Measurements from ENCODE around the gene MLN. TPM values are rescaled to one million over a fixed set of nuclear protein-coding genes. Genes with fewer than 3 reads are reported as not detected.

Gene MLN
- total and polyA plus RNA-seq, 10 donors = not detected

DNA sequence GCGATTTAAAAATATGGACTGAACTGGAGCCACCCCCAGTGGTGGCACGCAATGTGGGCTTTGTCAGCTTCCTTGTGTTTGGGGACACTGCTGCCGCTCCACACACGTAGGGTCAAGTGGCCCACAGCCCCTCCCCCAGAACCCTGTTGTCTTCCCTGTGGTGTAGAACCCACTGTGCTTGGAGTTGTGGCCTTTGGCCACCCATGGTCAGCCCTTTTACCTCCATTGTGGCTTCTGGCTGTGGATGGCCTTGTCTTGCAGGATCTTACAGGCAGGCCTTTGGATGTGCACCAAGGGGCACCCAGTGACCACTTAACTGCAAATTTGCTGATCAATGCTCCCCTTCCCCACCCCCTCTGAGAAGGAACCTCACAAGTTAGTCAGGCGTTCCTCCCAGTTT is 12.9 kb downstream of the MLN start:
- H3K27ac ChIP-seq = no peak overlapping the region
- H3K4me3 ChIP-seq = no peak overlapping the region
- H3K9me3 ChIP-seq = no peaks in the 10 kb centered on the region
- H3K4me1 ChIP-seq = peaks cover 22 to 36% (median 27%) of the 10 kb centered on the region in 6 donors
- no peaks in the 10 kb centered on the region for H3K27me3 ChIP-seq (replicated peaks in 1 of 7)
- TF ChIP-seq POLR2A (IDR thresholded peaks at IDR 0.05) (no peak), POLR2AphosphoS5 (IDR thresholded peaks at IDR 0.05) (no peak)
- TF ChIP-seq, protein P1, sequence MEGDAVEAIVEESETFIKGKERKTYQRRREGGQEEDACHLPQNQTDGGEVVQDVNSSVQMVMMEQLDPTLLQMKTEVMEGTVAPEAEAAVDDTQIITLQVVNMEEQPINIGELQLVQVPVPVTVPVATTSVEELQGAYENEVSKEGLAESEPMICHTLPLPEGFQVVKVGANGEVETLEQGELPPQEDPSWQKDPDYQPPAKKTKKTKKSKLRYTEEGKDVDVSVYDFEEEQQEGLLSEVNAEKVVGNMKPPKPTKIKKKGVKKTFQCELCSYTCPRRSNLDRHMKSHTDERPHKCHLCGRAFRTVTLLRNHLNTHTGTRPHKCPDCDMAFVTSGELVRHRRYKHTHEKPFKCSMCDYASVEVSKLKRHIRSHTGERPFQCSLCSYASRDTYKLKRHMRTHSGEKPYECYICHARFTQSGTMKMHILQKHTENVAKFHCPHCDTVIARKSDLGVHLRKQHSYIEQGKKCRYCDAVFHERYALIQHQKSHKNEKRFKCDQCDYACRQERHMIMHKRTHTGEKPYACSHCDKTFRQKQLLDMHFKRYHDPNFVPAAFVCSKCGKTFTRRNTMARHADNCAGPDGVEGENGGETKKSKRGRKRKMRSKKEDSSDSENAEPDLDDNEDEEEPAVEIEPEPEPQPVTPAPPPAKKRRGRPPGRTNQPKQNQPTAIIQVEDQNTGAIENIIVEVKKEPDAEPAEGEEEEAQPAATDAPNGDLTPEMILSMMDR (IDR thresholded peaks at IDR 0.05 in 8 of 11, conservative IDR thresholded peaks at IDR 0.05 in 3 of 11) = no peak
- intact Hi-C loops (cut with DNase I; ENCODE audit: low total_unique reads) = no loop called here
- no peak for DNase-seq
- H3K36me3 ChIP-seq = peaks cover 0 to 13% (median 0%) of the 10 kb centered on the region in 6 donors
- WGBS, 5 donors = 93 to 96% (median 93%) methylated on average over 5 of the region's 5 CpGs

DNA sequence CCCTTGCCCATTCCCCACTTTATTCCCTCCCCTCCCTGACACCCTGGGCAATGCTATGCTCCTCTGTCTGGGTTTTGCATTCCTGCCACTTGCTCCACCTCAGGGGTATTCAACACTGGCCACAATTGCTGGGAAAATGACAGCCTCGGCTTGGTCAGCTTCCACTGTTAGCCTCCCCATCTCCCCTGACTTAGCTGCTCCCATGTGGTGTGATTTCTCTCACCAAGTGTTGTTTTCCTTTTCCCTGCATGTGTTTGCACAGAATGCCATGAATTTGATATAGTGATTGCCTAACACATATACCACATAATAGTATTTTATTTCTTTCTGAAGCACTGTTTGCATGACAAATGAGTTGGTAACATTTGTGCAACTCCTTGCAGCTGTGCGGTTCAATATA is 13.4 kb downstream of the MLN start:
- H3K4me1 ChIP-seq = peaks cover 27 to 42% (median 33%) of the 10 kb centered on the region in 6 donors
- no peak overlapping the region for H3K27ac ChIP-seq
- peaks cover 0 to 18% (median 0%) of the 10 kb centered on the region in 6 donors for H3K36me3 ChIP-seq
- H3K4me3 ChIP-seq = no peak overlapping the region
- intact Hi-C loops (cut with DNase I; ENCODE audit: low total_unique reads) = no loop called here
- no peaks in the 10 kb centered on the region for H3K27me3 ChIP-seq (replicated peaks in 1 of 7)
- DNase-seq = no peak
- 81 to 97% (median 89%) methylated on average over 2 of the region's 2 CpGs for WGBS, 5 donors
- H3K9me3 ChIP-seq = no peaks in the 10 kb centered on the region
- TF ChIP-seq, protein P1 (IDR thresholded peaks at IDR 0.05 in 8 of 11, conservative IDR thresholded peaks at IDR 0.05 in 3 of 11) = no peak
- TF ChIP-seq POLR2AphosphoS5 (IDR thresholded peaks at IDR 0.05) = no peak
- no peak for TF ChIP-seq POLR2A (IDR thresholded peaks at IDR 0.05)

DNA sequence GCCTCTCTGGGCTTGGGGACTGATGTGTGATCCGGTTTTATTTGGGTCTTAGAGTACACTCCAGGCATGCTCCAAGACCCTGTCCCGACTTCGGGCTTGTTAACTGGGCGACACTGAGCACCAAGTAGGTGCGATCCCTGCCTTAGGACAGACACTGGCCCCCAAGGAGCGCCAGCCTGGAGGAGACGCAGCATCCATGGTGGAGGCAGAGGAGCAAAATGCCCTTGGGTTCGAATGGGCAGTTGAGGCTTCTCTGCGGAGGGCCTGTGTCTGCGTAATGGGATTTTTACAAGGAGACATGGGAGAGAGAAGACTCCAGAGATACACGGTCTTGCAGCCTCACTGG is 14.3 kb downstream of the MLN start:
- WGBS, 5 donors = 84 to 95% (median 92%) methylated on average over 11 of the region's 11 CpGs
- TF ChIP-seq, protein P1 (IDR thresholded peaks at IDR 0.05 in 8 of 11, conservative IDR thresholded peaks at IDR 0.05 in 3 of 11) = no peak
- TF ChIP-seq POLR2A (IDR thresholded peaks at IDR 0.05) (no peak), POLR2AphosphoS5 (IDR thresholded peaks at IDR 0.05) (no peak)
- intact Hi-C loops (cut with DNase I; ENCODE audit: low total_unique reads) = no loop called here

DNA sequence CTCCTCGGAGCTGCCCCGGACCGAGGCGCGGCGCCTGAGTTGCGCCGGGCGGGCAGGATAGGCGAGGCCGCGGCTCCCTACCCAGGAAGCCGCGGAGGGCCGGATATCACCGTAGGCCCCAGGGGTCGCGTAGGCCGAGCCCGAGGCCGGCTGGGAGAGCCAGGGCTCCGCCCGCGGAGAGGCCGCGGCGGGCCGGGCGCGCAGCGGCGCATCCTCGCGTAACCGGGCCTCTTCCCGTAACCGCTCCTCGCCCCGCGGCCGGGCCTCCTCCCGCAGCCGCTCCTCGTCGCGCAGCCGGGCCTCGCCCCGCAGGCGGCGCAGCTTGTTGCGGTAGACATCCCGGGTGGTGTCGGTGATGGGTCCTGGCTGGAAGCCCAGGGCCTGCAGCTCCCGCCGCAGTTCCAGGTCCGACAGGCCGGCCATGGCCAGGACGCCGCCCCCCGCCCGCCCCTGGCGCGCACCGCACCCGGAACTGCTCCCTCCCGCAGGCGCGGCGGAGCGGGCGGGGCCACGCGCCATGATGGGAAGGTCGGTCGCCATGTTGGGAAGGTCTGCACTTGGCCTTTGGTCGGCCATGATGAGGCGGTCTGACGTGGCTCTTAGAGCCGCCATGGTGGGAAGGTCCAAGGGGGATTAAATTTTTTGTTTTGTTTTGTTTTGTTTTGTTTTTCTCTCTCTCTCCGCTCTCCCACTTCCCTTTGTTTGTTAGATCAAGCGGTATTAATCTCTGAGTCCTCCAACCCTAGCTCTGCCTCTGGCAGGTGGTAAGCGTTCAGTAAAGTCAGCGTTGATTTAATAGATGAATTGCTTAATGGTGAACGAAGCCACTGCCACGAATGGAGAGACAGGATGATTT is 14.9 kb downstream of the MLN start, which contains the start of gene LEMD2:
Gene LEMD2, minus strand, starts transcription at position 437 of the 856 bp plus-strand sequence. Its CDS starts 14 bp downstream, at position 423.
- H3K36me3 ChIP-seq = peaks cover 3 to 33% (median 9%) of the 10 kb centered on the region in 6 donors
- peak within 1 kb of the TSS; percentile 90 to 100 (median 99) for H3K27ac ChIP-seq
- 4 to 19% (median 7%) methylated on average over 13 to 86 of the region's 86 CpGs for WGBS, 5 donors
- peak within 1 kb of the TSS; percentile 65 to 98 (median 92) for H3K4me3 ChIP-seq
- intact Hi-C loops (cut with DNase I; ENCODE audit: low total_unique reads) = no loop called here
- H3K4me1 ChIP-seq = peaks cover 39 to 53% (median 47%) of the 10 kb centered on the region in 6 donors
- TF ChIP-seq POLR2A (IDR thresholded peaks at IDR 0.05) (peak; percentile 19 to 91 (median 69)), POLR2AphosphoS5 (IDR thresholded peaks at IDR 0.05) (peak; percentile 99 to 100 (median 100))
- TF ChIP-seq, protein P1 (IDR thresholded peaks at IDR 0.05 in 8 of 11, conservative IDR thresholded peaks at IDR 0.05 in 3 of 11) = peak in 3 of 11 experiments; percentile 9 to 33 (median 27)
- peak; percentile 98 for DNase-seq
- H3K27me3 ChIP-seq (replicated peaks in 1 of 7) = no peaks in the 10 kb centered on the region
- no peaks in the 10 kb centered on the region for H3K9me3 ChIP-seq

More for the DNA sequence above, 14.3 kb downstream of the MLN start:
- Histone ChIP-seq H3K4me3 (peak overlapping the region in 7 of 8 donors; percentile 65 to 98 (median 95)), H3K4me1 (peaks cover 34 to 47% (median 41%) of the 10 kb centered on the region in 6 donors), H3K36me3 (peaks cover 1 to 27% (median 3%) of the 10 kb centered on the region in 6 donors), H3K27ac (peak overlapping the region in 7 of 8 donors; percentile 97 to 100 (median 99)), H3K9me3 (no peaks in the 10 kb centered on the region), H3K27me3 (replicated peaks in 1 of 7) (no peaks in the 10 kb centered on the region)
- peak; percentile 81 for DNase-seq
